SK-N-SH treated with all-trans-retinoic acid at 6 μM for 48 hours (cell line): Measurements from ENCODE around the gene MYO9A.

Experiments used
- CSDC2 ChIP-seq: fragments of 250-450 bp; sonication (Bioruptor Pico); IDR thresholded peaks from 2 replicates; pipeline ENCODE4 v1.5.0; 2020; ENCODE audit warnings: mild to moderate bottlenecking, moderate library complexity
- TOX ChIP-seq: fragments of 250-450 bp; sonication (Bioruptor Pico); IDR thresholded peaks from 2 replicates; pipeline ENCODE4 v1.8.0; 2021; ENCODE audit warnings: mild to moderate bottlenecking, moderate library complexity, borderline replicate concordance
- ZC3H10 ChIP-seq: fragments of 250-450 bp; sonication (Bioruptor Pico); IDR thresholded peaks from 2 replicates; pipeline ENCODE4 v1.5.1; 2021; ENCODE audit warnings: mild to moderate bottlenecking, moderate library complexity
- TF ChIP-seq, protein P1 (sequence below): fragments of 250-450 bp; sonication (Bioruptor Pico); IDR thresholded peaks from 2 replicates; pipeline ENCODE4 v1.8.0; 2020; ENCODE audit warnings: mild to moderate bottlenecking, moderate library complexity, borderline replicate concordance
- TF ChIP-seq, protein P2 (sequence below): fragments of 250-450 bp; sonication (Bioruptor Pico); IDR thresholded peaks from 2 replicates; pipeline ENCODE4 v1.5.1; 2020; ENCODE audit warnings: low read depth, mild to moderate bottlenecking, moderate library complexity

DNA sequence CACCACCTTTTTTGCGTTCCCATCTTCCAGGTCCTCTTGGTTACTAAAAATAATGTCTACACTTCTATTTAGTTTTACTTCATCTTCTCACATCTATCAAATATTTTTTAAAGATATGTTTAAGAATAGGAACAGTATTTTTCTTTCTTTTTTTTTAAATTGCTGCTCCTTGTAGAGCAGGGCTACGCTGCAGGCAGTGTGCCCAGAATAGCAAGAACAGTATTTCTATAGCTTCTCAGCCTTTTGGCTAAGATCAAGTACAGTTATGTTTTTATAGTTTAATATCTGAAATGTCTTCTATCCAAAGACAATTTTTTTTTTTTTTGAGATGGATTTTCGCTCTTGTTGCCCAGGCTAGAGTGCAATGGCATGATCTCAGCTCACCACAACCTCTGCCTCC, 73.0 kb downstream of the MYO9A start:
- TF ChIP-seq TOX (no peak), ZC3H10 (CRISPR knock-in tag) (no peak), CSDC2 (no peak)
- TF ChIP-seq, protein P1, sequence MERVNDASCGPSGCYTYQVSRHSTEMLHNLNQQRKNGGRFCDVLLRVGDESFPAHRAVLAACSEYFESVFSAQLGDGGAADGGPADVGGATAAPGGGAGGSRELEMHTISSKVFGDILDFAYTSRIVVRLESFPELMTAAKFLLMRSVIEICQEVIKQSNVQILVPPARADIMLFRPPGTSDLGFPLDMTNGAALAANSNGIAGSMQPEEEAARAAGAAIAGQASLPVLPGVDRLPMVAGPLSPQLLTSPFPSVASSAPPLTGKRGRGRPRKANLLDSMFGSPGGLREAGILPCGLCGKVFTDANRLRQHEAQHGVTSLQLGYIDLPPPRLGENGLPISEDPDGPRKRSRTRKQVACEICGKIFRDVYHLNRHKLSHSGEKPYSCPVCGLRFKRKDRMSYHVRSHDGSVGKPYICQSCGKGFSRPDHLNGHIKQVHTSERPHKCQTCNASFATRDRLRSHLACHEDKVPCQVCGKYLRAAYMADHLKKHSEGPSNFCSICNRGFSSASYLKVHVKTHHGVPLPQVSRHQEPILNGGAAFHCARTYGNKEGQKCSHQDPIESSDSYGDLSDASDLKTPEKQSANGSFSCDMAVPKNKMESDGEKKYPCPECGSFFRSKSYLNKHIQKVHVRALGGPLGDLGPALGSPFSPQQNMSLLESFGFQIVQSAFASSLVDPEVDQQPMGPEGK (CRISPR knock-in tag), result no peak
- TF ChIP-seq, protein P2, sequence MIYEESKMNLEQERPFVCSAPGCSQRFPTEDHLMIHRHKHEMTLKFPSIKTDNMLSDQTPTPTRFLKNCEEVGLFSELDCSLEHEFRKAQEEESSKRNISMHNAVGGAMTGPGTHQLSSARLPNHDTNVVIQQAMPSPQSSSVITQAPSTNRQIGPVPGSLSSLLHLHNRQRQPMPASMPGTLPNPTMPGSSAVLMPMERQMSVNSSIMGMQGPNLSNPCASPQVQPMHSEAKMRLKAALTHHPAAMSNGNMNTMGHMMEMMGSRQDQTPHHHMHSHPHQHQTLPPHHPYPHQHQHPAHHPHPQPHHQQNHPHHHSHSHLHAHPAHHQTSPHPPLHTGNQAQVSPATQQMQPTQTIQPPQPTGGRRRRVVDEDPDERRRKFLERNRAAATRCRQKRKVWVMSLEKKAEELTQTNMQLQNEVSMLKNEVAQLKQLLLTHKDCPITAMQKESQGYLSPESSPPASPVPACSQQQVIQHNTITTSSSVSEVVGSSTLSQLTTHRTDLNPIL (CRISPR knock-in tag), result no peak
